HFFc6 (cell line): ENCODE data around the gene MALAT1. TPM values are rescaled to one million over a fixed set of nuclear protein-coding genes. Genes with fewer than 3 reads are reported as not detected.
A peak's percentile ranks its signal among the peaks of the same experiment; 100 is the strongest.

Source experiments
- DNase-seq: peaks from one replicate; pipeline ENCODE4 v3.0.0-alpha.2; 2018
- H3K27ac Mint-ChIP-seq: 2 replicates; pipeline ENCODE4 v1.8.0; 2020; ENCODE audit warnings: mild to moderate bottlenecking, mixed read lengths
- H3K27me3 Mint-ChIP-seq: 2 replicates; pipeline ENCODE4 v1.8.0; 2021; ENCODE audit warnings: mild to moderate bottlenecking, moderate library complexity, mixed read lengths; ENCODE audit not compliant: insufficient read depth
- H3K36me3 Mint-ChIP-seq: 2 replicates; pipeline ENCODE4 v1.8.0; 2021; ENCODE audit warnings: low read depth, mixed read lengths
- H3K4me1 Mint-ChIP-seq: 2 replicates; pipeline ENCODE4 v1.8.0; 2020; ENCODE audit warnings: low read depth, mixed read lengths
- H3K4me3 Mint-ChIP-seq: 2 replicates; pipeline ENCODE4 v1.8.0; 2020; ENCODE audit warnings: mild to moderate bottlenecking, moderate library complexity, mixed read lengths
- H3K9me3 Mint-ChIP-seq: 2 replicates; pipeline ENCODE4 v1.8.0; 2020; ENCODE audit warnings: mild to moderate bottlenecking, mixed read lengths
- CTCF ChIP-seq: fragments of 200-600 bp; sonication (generic); IDR thresholded peaks from 2 replicates; pipeline ENCODE4 v1.5.0; 2021; ENCODE audit warnings: antibody characterized with exemption, mild to moderate bottlenecking
- total RNA-seq, 6 experiments: library from RNA; stranded (reverse); fragmentation: NEBNext Ultra II Directional; extraction: Animal tissue kit (Norgen Biotek cat#: 25700); gene quantifications; 2 replicates in 1 of 6; 3 replicates in 5 of 6; pipeline ENCODE4 v1.2.3, GENCODE V29; 2021

The MALAT1 gene
- total RNA-seq, 6 experiments from 2014 or later = 3,136 to 4,087 (median 3,570) TPM

- DNase-seq = peak; percentile 39
These were observed 9.0 kb upstream of the MALAT1 start for GRCh38 chr11:65489706-65490320.

GRCh38 chr11:65491163-65491465 lies 7.7 kb upstream of the MALAT1 start:
- H3K4me3 Mint-ChIP-seq = peak overlapping the region; percentile 81

More at GRCh38 chr11:65489706-65490320, 9.0 kb upstream of the MALAT1 start:
- Mint-ChIP-seq H3K4me1 (peaks cover 98% of the 10 kb centered on the region), H3K27ac (peak overlapping the region; percentile 99), H3K4me3 (peak overlapping the region; percentile 81), H3K9me3 (no peaks in the 10 kb centered on the region), H3K27me3 (peaks cover 17% of the 10 kb centered on the region), H3K36me3 (no peaks in the 10 kb centered on the region)
- TF ChIP-seq CTCF = no peak

GRCh38 chr11:65491614-65492386 lies 7.0 kb upstream of the MALAT1 start:
- no peaks in the 10 kb centered on the region for H3K9me3 Mint-ChIP-seq
- peaks cover 17% of the 10 kb centered on the region for H3K27me3 Mint-ChIP-seq
- peak; percentile 98 for DNase-seq
- peak overlapping the region; percentile 81 for H3K4me3 Mint-ChIP-seq
- no peak for TF ChIP-seq CTCF
- peaks cover 91% of the 10 kb centered on the region for H3K4me1 Mint-ChIP-seq
- H3K27ac Mint-ChIP-seq = peak overlapping the region; percentile 99
- no peaks in the 10 kb centered on the region for H3K36me3 Mint-ChIP-seq

More at GRCh38 chr11:65491163-65491465, 7.7 kb upstream of the MALAT1 start:
- H3K9me3 Mint-ChIP-seq = no peaks in the 10 kb centered on the region
- peak overlapping the region; percentile 99 for H3K27ac Mint-ChIP-seq
- no peak for TF ChIP-seq CTCF
- peaks cover 91% of the 10 kb centered on the region for H3K4me1 Mint-ChIP-seq
- DNase-seq = no peak
- peaks cover 17% of the 10 kb centered on the region for H3K27me3 Mint-ChIP-seq
- no peaks in the 10 kb centered on the region for H3K36me3 Mint-ChIP-seq

GRCh38 chr11:65492387-65492636 lies 6.5 kb upstream of the MALAT1 start:
- H3K4me1 Mint-ChIP-seq = peaks cover 91% of the 10 kb centered on the region
- H3K27ac Mint-ChIP-seq = peak overlapping the region; percentile 99
- H3K4me3 Mint-ChIP-seq = peak overlapping the region; percentile 81
- H3K9me3 Mint-ChIP-seq = no peaks in the 10 kb centered on the region
- H3K36me3 Mint-ChIP-seq = no peaks in the 10 kb centered on the region
- no peak for DNase-seq
- TF ChIP-seq CTCF = no peak
- peaks cover 21% of the 10 kb centered on the region for H3K27me3 Mint-ChIP-seq

- Mint-ChIP-seq H3K36me3 (no peaks in the 10 kb centered on the region), H3K27me3 (peaks cover 23% of the 10 kb centered on the region), H3K4me3 (peak overlapping the region; percentile 81), H3K27ac (peak overlapping the region; percentile 99), H3K4me1 (peaks cover 91% of the 10 kb centered on the region), H3K9me3 (no peaks in the 10 kb centered on the region)
- DNase-seq = peak; percentile 77
- no peak for TF ChIP-seq CTCF
These were observed 6.0 kb upstream of the MALAT1 start for GRCh38 chr11:65492637-65493366.
